Right renal pelvis (tissue), 4 donors: ENCODE results near the gene SRCAP. TPM values are rescaled to one million over a fixed set of nuclear protein-coding genes. Genes with fewer than 3 reads are reported as not detected.
"Not testable (repeated sequence)": the region's sequence is repeated elsewhere in the genome, so short reads cannot be mapped to it uniquely, and the experiment has no call there.

ENCODE experiments used
- DNase-seq, 4 donors: peaks; one replicate each; pipeline ENCODE4 v3.0.0-alpha.2; 2013; ENCODE audit warnings: low read depth in 4 of 4, low spot score in 3 of 4, missing footprints in 1 of 4
- polyA plus RNA-seq, 4 donors: library from polyadenylated mRNA; unstranded; fragments of 120-200 nt; gene quantifications; one replicate each; pipeline ENCODE4 v1.2.1, GENCODE V29; 2013; ENCODE audit not compliant: insufficient read length in 4 of 4

The SRCAP gene
- polyA plus RNA-seq, 4 donors = 32.7 to 40.5 (median 35.9) TPM

DNA sequence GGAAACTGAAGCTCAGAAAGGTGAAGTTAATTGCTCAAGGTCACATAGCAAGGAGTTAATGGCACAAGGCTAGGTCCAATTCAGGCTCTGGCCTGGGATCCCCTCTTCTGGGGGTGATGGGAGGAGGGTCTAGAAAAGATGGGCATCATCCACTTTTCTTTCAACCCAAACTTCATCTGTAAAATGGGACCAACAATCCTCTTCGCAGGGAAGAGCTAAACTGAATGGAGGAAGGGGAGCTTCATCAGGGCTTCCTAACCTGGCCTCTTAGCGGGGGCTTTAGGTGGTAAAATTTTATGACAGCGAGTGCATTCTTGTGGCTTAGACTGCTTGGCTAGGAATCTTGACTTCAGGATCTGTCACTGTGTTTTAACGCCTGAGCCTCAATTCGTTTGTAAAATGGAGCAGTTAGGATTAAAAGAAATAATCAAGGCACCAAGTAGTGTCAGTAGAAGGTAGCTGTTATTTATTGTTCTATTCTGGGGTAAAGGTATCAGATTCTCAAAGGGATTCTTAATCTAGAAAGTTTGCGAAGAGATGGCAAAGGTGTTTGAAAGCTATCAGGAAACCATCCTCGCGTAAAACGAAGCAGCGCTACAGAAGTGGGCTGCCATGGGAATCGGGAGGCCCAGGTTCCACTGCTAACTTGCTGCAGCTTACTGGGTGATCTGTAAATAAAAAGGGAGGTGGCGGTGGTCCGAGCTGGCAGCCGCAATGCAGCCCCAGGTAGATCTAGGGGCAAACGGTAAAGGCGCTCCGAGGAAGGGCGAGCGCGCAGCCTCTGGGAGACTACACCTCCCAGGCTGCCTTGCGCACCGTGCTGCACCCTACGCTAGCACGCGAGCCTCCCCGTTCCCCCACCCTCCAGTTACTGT lies 1.5 kb upstream of the SRCAP start:
- DNase-seq = peak in 1 of 4 donors; percentile 17

DNA sequence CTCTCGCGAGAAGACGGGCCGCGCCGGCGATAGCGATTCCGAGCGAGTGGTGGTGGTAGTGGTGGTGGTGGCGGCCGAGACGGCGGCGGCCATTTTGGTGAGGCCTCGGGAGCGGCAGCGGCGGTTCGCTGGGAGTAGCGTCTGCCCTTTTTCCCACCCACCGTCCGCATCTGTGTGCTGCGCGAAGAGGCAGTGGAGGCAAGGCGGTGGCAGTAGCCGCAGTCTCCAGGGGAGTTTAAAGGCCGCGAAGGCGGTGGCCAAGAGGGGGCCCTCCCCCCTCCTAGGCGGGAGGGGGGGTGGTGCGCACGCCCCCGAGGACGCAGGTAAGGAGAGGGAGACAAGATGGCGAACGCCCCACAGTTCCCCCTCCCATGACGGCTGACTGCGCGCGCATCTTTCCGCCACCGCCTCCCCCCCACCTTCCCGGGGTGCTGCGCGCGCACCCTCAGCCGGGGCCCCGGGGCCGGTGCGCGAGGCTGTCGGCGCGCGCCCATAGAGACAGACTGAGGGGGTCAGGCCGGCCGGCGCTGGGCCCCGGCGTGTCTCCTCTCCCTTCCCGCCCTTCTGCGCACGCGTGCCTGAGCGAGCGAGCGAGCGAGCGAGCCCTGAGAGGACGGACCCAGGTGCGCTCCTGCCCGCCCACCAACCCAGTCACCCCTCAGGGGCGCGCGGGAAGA lies 694 bp upstream of the SRCAP start:
- DNase-seq = peak; percentile 94 to 95 (median 95)

DNA sequence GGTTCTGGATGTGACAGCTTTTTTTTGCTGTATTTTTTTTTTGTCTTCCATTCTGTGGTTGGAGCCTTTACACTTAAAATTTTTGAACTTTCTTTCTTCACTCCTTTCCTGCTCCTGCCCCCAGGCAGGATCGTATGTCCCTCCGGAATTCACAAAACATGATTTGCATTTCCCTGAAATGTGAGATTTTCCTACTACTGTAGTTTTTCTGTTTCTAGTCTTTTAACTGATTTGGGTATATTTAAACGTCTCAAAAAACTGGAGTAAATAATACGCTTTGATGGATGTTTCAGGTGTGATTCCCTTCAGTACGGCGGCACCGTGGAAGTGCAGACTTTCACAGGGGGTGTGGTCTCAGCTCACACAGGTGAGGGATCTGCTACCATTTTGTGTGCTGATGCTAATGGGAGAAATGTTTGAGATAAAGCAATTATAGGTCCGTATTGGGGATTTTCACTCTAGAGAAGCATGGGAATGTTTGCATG lies 686 bp downstream of the SRCAP start:
- DNase-seq = no peak

DNA sequence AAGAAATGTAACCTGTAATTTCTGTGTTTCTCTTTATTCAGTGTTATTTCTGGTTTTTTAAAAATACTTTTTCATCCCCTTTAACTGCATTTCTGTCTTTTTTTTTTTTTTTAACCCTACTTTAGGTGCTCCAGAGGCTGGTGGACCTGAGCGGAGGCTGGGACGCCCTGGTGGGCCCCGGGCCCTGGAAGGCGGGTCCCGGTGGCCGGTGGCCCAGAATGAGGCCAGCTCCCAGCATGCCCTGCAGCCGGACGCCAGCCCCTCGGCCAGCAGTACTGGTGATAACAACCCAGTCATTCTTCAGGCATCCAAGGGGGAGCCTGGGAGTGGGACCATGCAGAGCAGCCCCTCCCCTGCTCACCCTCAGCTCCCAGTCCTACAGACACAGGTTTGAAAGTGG lies 1.5 kb downstream of the SRCAP start:
- DNase-seq = no peak

DNA sequence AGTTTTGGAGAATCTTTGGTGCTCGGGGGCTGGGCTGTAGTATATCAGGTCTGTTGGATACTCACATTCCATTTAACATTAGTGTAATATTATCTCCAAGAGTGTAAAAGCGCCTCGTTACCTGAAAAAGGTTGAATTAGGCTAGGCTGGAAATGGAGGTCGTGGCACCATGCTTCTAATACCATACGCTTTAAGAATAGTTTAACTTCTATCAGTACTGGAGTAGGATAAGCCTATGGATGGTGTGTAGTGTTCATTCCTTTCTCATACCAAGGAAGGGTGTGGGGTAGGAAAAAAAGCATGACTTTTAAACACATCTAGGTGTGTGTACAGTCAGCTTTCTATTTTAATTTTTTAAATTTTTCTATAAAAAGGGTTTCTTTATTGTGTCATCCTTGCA lies 2.0 kb downstream of the SRCAP start:
- DNase-seq = no peak

DNA sequence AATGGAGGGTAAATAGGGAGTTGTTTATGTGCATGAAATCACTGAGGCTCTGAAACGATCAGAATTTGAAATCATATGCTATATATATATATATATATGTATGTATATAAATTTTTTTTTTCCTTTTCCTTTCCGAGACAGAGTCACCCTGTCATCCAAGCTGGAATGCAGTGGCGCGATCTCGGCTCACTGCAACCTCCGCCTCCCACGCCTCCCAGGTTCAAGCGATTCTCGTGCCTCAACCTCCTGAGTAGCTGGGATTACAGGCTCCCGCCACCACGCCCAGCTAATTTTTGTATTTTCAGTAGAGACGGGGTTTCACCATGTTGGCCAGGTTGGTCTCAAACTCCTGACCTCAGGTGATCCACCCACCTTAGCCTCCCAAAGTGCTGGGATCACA lies 4.1 kb downstream of the SRCAP start:
- not testable (repeated sequence) for DNase-seq

DNA sequence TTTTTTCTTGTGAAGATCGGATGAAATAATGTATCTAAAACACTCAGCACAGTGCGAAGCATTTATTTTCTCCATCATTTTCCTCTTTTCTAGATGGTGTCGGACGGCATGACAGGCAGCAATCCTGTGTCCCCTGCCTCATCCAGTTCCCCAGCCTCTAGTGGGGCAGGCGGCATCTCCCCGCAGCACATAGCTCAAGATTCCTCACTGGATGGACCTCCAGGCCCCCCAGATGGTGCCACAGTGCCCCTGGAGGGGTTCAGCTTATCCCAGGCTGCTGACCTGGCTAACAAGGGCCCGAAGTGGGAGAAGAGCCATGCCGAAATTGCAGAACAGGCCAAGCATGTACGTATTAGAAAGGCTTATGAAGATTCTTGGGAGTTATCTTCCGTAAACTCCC lies 5.0 kb downstream of the SRCAP start:
- DNase-seq = no peak

DNA sequence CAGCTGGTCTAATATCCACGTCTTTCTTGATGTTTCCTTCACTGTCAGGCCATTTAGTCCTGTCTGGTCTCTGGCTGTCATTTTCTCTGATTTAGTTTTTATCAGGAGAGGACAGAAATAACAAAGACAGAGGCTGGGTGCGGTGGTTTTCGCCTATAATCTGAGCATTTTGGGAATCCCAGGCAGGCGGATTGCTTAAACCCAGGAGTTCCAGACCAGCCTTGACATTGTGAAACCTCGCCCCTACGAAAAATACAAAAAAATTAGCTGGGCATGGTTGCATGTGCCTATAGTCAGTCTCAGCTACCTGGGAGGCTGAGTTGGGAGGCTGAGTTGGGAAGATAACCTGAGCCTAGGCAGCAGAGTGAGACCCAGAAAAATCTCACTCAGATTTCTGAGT lies 7.1 kb downstream of the SRCAP start:
- no peak for DNase-seq

DNA sequence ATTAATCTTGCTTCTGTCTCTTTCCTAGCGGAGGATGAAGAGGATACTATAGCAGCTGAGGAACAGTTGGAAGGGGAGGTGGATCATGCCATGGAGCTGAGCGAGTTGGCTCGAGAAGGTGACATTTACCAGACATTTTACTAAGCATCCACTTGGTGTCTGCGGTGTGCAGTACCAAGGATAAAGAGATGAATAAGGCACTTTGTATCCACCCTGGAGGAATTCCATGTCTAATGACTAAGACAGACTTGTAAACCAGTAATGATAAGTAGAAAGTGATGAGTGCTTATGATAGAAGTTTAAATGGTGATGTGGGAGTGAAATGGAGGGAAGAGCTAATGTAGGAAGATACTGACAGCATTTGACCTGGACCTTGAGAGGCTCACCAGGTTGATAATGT lies 12.0 kb downstream of the SRCAP start:
- no peak for DNase-seq

DNA sequence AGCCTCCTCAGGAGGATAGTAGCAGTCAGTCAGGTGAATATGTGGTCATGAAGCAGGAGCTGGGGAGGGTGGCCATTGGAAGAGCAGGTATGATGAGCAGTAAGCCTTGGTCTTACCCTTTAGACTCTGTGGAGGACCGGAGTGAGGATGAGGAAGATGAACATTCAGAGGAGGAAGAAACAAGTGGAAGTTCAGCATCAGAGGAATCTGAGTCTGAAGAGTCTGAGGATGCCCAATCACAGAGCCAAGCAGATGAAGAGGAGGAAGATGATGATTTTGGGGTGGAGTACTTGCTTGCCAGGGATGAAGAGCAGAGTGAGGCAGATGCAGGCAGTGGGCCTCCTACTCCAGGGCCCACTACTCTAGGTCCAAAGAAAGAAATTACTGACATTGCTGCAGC lies 12.7 kb downstream of the SRCAP start:
- DNase-seq = no peak

DNA sequence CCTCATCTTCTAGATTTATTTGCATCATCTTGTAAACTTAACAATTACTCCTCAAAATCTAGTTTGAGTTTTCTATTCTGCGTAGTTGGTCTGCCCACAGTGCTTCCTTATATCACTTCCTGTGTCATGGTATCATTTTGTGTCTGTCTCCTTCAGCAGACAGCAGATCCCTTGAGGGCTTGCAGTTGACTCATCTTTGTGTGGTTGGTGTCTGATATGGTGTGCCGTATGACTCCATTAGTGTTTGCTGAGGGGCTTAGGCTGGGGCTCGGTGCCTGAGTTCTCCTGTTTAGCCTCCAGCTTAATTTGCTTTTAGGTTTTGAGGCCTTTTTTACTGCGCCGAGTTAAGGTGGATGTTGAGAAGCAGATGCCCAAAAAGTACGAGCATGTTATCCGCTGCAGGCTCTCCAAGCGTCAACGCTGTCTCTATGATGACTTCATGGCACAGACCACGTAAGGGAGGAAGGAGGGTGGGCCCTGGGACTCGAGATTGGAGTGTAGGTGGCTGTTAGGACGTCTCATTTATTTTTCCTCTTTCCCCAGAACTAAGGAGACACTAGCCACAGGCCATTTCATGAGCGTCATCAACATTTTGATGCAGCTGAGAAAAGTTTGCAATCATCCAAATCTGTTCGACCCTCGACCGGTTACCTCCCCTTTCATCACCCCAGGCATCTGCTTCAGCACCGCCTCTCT lies 16.9 kb downstream of the SRCAP start:
- DNase-seq = no peak

DNA sequence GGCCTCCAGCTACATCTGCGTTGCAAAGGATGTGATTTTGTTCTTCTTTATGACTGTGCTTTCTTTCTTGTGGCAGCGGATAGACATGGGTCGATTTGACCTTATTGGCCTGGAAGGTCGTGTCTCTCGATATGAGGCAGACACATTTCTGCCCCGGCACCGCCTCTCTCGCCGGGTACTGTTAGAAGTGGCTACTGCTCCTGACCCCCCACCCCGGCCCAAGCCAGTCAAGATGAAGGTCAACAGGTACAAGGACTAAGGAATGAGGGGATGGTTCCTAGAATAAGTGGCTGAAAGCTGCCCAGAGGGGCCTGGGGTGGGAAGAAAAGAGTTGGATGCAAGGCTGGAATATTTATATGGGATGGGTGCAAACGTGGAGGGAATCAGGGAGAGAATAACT lies 21.1 kb downstream of the SRCAP start:
- DNase-seq = no peak

DNA sequence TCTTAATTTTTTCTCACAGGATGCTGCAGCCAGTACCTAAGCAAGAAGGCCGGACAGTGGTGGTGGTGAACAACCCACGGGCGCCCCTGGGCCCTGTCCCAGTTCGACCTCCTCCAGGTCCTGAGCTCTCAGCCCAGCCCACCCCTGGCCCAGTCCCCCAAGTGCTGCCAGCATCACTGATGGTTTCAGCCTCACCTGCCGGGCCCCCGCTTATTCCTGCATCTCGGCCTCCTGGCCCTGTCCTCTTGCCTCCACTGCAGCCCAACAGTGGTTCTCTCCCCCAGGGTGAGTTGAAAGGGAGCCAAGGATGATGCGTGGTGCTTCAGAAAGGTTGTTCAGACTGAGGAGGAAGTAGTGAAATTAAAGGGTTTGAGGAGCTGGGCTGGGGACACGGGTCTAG lies 21.7 kb downstream of the SRCAP start:
- DNase-seq = no peak

DNA sequence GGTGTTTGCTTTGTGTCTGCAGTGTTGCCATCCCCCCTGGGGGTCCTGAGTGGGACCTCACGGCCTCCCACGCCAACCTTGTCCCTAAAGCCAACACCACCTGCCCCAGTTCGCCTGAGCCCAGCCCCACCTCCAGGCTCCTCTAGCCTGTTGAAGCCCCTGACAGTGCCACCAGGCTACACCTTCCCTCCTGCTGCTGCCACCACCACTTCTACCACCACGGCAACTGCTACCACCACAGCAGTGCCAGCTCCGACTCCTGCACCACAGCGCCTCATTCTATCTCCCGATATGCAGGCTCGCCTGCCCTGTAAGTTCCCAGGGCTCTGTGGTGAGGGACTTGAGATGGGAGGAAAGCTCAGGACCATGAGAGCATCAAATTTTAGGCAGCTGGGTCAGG lies 22.2 kb downstream of the SRCAP start:
- DNase-seq = no peak

DNA sequence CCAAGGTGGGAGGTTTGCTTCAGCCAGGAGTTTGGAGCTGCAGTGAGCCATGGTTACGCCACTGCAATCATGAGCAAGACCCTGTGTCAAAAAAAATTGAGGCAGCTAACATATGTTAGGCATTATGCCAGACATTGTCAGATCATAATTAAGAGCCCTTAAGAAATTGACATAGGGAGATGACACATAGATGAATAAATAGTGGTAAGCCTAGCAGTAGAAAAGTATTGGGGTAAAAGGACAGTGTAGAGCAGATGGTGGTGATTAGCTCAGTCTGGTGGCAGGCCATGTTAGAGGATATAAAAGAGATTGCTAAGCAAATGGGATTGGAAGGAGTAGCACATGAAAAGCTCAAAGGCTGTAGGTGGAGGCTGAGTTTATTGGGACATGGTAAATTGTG lies 22.6 kb downstream of the SRCAP start:
- no peak for DNase-seq

DNA sequence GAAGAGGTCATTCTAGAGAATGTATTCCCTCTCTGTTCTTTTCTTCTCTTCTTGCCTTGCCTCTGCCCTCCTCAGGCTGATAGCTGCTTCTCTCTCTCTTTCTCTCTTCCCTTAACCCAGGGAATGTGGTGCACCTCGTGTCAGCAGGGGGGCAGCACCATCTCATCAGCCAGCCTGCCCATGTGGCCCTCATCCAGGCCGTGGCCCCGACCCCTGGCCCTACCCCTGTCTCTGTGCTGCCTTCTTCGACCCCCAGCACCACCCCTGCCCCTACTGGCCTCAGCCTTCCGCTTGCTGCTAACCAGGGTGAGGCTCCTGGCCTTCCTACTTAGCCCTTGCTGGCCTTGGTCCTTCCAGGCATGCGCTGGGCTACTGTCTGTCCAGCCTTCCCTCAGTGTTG lies 23.5 kb downstream of the SRCAP start:
- DNase-seq = no peak

DNA sequence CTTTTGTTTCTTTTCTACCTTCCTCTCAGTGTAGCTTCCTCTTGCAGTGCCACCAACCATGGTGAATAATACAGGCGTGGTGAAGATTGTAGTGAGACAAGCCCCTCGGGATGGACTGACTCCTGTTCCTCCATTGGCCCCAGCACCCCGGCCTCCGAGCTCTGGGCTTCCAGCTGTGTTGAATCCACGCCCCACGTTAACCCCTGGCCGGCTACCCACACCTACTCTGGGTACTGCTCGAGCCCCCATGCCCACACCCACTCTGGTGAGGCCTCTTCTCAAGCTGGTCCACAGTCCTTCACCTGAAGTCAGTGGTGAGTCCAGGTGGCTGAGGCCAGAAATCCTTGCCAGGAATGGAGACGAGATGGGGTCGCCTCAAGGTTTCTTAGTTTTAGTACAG lies 23.9 kb downstream of the SRCAP start:
- DNase-seq = no peak

DNA sequence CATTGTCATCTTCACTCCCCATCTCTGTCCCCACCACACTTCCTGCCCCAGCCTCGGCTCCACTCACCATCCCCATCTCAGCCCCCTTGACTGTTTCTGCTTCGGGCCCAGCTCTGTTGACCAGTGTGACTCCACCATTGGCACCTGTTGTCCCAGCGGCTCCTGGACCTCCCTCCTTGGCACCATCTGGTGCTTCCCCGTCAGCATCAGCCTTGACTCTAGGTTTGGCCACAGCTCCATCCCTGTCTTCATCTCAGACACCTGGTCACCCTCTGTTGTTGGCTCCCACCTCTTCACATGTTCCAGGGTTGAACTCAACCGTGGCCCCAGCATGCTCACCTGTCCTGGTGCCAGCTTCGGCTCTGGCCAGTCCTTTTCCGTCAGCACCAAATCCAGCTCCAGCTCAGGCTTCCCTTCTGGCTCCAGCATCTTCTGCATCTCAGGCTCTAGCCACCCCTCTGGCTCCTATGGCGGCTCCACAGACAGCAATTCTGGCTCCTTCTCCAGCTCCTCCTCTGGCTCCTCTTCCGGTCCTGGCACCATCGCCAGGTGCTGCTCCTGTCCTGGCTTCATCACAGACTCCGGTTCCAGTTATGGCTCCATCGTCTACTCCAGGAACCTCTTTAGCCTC lies 24.9 kb downstream of the SRCAP start:
- DNase-seq = no peak

DNA sequence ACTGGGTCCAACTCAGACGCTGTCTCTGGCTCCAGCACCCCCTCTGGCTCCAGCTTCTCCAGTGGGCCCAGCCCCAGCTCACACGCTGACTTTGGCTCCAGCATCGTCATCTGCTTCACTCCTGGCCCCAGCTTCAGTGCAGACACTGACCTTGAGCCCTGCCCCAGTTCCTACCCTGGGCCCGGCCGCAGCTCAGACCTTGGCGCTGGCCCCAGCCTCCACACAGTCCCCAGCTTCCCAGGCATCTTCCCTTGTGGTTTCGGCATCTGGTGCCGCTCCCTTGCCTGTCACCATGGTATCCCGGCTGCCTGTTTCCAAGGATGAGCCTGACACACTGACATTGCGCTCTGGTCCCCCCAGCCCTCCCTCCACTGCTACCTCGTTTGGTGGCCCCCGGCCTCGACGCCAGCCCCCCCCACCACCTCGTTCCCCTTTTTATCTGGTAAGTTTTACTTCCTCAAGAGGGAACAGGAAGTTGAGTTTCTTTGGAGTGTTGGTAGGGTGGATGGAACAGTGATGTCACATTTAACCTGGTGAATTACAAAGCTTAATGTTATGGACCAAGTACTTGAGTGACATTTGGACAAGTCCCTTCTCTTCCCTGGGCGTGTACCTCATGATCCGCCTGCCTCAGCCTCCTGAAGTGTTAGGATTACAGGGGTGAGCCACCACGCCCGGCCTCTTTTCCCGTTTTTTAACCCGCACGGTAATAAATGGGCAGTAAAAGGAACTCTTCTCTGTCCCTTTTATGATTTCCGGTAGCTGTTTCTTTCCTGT lies 25.9 kb downstream of the SRCAP start:
- DNase-seq = no peak

DNA sequence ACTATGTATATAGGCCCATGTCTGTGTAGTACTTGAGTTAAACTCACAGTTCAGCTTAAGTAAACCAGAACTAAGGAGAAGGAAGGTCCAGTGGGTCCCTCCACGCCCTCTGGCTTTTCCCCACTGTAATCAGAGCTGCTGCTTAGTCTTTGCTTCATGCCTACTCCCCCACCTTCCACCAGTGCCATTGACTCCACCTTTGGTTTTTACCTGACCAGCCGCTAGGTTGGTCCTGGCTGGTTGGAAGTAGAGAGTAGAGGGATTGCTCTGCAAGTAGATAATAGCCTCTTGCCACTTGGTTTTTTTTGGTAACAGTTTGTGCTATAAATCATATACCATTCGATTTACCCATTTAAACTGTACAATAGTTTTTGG lies 26.4 kb downstream of the SRCAP start:
- DNase-seq = no peak
